ENCODE measurements around the gene TRAF3IP1.
"Not testable (repeated sequence)": the region's sequence is repeated elsewhere in the genome, so short reads cannot be mapped to it uniquely, and the experiment has no call there.

Gene TRAF3IP1

GRCh38 chr2:238405217-238405555, 84.9 kb downstream of the TRAF3IP1 start:
- in situ Hi-C loops (cut with MboI; ENCODE audit: low sequenced_read_pairs), result not testable (repeated sequence)

GRCh38 chr2:238406221-238406997, 86.1 kb downstream of the TRAF3IP1 start:
- in situ Hi-C loops (cut with MboI; ENCODE audit: low sequenced_read_pairs), result no loop called here

DNA sequence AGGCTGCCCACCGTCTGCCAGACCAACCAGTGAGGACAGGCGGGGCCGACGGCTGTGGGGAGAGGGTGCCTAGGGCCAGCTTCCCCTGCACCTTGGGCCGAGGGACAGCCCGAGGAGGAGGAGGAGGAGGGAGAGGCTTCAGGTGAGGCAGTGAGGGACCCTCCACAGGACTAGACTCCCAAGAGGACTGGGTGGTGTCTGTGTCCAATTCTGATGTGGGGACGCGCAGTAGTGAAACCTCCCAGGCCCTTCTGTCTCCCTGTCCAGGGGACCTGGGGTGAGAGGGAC, 86.6 kb downstream of the TRAF3IP1 start:
- in situ Hi-C loops (cut with MboI; ENCODE audit: low sequenced_read_pairs), result no loop called here

- in situ Hi-C loops (cut with MboI; ENCODE audit: low sequenced_read_pairs), result no loop called here
Observed at GRCh38 chr2:238407566-238407965, 87.2 kb downstream of the TRAF3IP1 start.

DNA sequence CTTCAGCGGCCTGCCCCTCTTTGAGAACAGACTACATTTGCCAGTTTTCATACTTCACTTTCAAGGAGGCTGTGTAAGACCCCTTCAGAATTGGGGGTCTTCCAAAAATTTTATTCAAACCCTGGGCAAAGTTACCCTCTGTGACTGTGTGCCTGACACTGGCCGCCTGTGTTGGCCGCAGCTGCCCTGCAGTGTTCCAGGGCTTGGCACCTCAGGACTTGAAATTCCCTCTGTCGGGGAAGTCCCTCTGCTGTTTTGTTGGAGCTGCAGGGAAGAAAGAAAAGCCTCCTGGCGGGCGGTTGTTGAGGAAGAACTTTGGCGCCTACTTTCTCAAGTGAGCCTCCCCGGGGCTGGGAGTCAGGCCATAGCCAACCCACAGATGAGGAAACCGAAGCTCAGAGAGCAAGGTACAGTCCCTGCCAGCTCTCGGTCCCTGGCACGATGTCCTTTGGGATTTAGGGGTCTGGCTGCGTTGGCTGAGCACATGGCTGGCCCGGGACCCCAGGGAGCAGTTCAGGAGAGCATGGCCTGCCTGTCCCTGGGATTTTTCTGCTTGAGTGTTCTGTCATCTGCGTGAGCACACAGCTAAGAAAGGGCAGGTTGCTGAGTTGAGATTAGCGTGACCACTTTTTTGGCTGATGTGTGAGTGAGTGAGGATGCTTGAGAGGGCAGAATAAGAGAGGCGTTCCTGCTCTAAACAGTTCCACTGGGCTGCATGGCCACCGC, 88.5 kb downstream of the TRAF3IP1 start:
- in situ Hi-C loops (cut with MboI; ENCODE audit: low sequenced_read_pairs), result no loop called here

DNA sequence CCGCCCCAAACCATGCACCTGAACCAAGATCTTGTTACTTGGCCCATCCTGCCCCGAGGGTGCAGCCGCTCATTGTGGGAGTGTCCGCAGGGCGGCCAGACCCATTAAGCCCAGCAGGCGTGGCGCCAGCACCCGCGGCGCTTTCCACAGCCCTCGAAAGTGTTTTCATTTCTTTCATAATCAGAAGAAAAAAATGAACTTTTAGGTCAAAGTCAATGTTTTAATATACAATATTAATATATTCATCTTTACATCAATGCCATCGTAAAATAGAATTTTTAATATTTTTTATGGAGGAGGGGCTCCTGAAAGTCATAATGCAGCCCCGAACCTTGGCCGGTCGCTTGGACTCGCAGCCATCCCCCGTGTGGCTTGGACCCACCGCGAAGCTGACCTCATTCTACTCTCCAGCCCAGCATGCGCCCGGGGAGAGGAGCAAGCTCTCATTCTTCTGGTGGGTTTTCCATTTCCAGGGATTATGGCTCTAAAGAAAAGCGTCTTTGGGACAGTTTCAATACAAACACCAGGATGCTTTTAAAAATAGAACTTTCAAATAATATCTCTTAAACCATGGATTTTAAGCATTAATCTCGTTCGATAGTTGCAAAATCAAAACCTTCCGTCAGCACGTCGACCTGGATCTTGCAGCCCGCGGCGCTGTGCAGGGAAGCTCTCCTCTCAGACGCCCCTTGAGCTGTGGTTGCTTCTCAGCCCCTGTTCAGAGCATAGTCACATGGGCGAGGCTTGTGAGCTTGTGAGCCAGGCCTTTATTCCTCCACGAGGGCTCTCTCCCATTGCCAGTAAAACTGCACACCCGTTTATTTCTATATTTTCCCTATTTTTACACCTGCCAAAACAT, 89.3 kb downstream of the TRAF3IP1 start:
- in situ Hi-C loops (cut with MboI; ENCODE audit: low sequenced_read_pairs), result no loop called here

GRCh38 chr2:238412067-238412767, 91.9 kb downstream of the TRAF3IP1 start:
- in situ Hi-C loops (cut with MboI; ENCODE audit: low sequenced_read_pairs), result no loop called here

GRCh38 chr2:238413368-238413767, 93.0 kb downstream of the TRAF3IP1 start:
- in situ Hi-C loops (cut with MboI; ENCODE audit: low sequenced_read_pairs), result no loop called here

- in situ Hi-C loops (cut with MboI; ENCODE audit: low sequenced_read_pairs), result no loop called here
Observed at GRCh38 chr2:238415036-238415764, 94.9 kb downstream of the TRAF3IP1 start.

DNA sequence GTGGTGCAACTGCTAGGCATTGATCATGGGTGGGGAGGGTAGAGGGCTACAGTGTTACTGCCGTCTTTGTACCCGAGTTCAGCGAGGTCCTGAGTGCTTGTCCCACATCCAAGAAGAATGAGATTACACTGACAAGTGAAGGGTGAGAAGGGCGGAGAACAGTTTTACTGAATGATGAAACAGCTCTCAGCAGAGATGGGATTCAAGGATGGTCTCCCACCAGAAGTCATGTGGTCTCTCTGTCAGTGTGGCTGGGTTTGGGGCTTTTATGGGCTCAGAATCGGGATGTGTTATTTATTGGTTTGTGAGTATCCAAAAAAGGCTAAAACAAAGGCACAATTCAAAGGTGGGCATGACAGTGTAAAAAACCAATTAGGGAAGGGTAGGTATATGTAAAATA, 95.6 kb downstream of the TRAF3IP1 start:
- in situ Hi-C loops (cut with MboI; ENCODE audit: low sequenced_read_pairs), result no loop called here

GRCh38 chr2:238418196-238418998, 98.1 kb downstream of the TRAF3IP1 start:
- in situ Hi-C loops (cut with MboI; ENCODE audit: low sequenced_read_pairs), result no loop called here

DNA sequence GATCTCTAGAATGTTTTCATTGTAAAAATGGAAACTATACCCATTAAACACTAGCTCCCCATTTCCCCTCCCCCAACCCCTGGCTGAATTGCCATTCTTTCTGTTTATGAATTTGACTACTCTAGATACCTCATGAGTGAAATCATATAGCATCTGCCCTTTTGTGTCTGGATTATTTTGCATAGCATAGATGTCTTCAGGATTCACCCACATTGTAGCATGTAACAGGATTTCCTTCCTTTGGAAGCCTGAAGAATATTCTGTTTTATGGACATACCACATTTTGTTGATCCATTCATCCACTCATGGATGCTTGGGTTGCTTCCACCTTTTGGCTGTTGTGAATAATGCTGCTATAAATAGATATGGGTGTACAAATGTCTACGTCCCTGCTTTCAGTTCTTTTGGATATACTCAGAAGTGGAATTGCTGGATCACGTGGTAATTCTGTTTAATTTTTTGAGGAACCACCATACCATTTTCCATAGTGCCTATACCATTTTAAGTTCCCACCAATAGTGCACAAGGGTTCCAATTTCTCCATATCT, 98.8 kb downstream of the TRAF3IP1 start:
- in situ Hi-C loops (cut with MboI; ENCODE audit: low sequenced_read_pairs), result no loop called here

DNA sequence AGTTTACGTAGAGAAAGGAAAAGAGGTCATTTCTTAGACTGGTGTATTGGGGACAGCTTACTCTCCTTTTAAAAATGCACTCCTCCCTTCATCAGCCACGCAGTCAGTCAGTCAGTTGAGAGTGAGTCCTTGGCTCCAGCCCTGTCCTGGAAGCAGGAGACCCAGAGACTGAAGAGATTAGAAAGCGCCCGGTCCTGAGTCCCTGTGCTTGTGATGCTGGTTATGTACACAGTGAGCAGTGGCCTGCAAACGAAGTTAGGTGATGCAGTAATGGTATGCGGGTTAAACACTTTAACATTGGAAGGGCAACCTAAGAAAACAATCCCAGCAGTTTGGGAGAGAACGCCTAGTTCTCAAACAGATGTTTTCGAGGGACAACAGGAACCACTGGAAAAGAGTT, 100.1 kb downstream of the TRAF3IP1 start:
- in situ Hi-C loops (cut with MboI; ENCODE audit: low sequenced_read_pairs), result no loop called here

DNA sequence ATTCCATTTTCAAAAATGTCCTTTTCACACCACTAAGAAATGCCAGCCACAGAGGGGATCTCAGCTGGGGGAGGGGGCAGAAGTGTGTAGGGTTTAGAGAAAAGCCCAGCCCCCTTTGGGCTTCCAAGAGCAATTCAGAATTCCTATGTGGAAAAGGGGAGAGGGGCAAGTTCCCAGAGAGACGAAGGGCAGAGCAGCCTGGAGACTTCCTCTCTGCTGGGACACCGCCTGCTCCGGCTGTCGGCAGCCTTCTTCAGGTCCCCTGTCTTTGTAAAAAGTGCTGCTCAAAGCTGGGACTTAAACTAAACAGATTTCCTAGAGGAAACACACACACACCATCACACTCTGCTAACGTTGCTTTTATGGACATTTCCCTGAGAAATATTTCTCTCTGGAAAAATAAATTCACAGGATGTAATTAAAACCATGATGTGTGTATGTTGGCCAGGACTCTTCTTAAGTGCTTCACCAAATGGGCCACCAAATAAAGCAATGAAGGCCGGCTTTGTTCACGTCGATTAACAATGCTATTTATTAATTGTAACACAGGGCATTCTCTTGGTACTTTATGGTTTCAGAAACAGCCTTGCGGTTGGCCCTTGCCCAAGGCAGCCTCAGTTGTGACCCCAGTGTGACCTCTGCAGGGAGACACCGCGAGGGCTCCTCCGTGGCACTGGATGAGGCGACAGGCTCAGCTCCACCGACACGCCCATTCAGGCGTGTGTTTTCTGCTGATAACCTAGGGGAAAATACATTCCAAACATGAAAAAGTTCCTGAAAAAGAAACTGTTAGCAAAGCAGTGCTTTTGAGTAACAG, 100.8 kb downstream of the TRAF3IP1 start:
- in situ Hi-C loops (cut with MboI; ENCODE audit: low sequenced_read_pairs), result no loop called here

GRCh38 chr2:238421695-238422035, 101.3 kb downstream of the TRAF3IP1 start:
- in situ Hi-C loops (cut with MboI; ENCODE audit: low sequenced_read_pairs), result no loop called here

- in situ Hi-C loops (cut with MboI; ENCODE audit: low sequenced_read_pairs), result no loop called here
Observed at GRCh38 chr2:238422285-238422684, 102.0 kb downstream of the TRAF3IP1 start.

GRCh38 chr2:238422940-238423339, 102.6 kb downstream of the TRAF3IP1 start:
- in situ Hi-C loops (cut with MboI; ENCODE audit: low sequenced_read_pairs), result no loop called here

GRCh38 chr2:238423561-238424312, 103.4 kb downstream of the TRAF3IP1 start:
- in situ Hi-C loops (cut with MboI; ENCODE audit: low sequenced_read_pairs), result no loop called here

Data from HL-60/S4 treated with phorbol 12-myristate 13-acetate at 8.2 ng/mL for 4 days and 3 days (cell line).